Osteoblast (primary cell): ENCODE data around the gene ZNF559. TPM values are rescaled to one million over a fixed set of nuclear protein-coding genes. Genes with fewer than 3 reads are reported as not detected.

Experiments
- DNase-seq: peaks from one replicate; pipeline ENCODE4 v3.0.0; 2011; ENCODE audit warnings: low spot score, mixed read lengths; ENCODE audit not compliant: insufficient read length; ENCODE audit errors: missing footprints
- H2AFZ ChIP-seq: 2 replicates; pipeline ENCODE4 v1.6.0; 2011; ENCODE audit warnings: mild to moderate bottlenecking, low read length
- H3K27ac ChIP-seq: 2 replicates; pipeline ENCODE4 v1.5.1; 2011; ENCODE audit warnings: mild to moderate bottlenecking, low read depth, low read length, moderate library complexity
- H3K27me3 ChIP-seq: 2 replicates; pipeline ENCODE4 v1.6.0; 2012; ENCODE audit warnings: mild to moderate bottlenecking, control low read depth, inconsistent platforms, low read length, moderate library complexity; ENCODE audit not compliant: insufficient read depth
- H3K36me3 ChIP-seq: 2 replicates; pipeline ENCODE4 v1.5.1; 2011; ENCODE audit warnings: mild to moderate bottlenecking, low read length, control low read depth, moderate library complexity; ENCODE audit not compliant: insufficient read depth
- H3K4me1 ChIP-seq: 2 replicates; pipeline ENCODE4 v1.5.1; 2011; ENCODE audit warnings: mild to moderate bottlenecking, low read length, control low read depth, moderate library complexity; ENCODE audit not compliant: insufficient read depth
- H3K4me2 ChIP-seq: 2 replicates; pipeline ENCODE4 v1.6.0; 2011; ENCODE audit warnings: mild to moderate bottlenecking, low read length; ENCODE audit not compliant: insufficient read depth
- H3K4me3 ChIP-seq: fragments of 200-600 bp; sonication (generic); 3 replicates; pipeline ENCODE4 v1.5.1; 2012; ENCODE audit warnings: mild to moderate bottlenecking, low read length, inconsistent platforms; ENCODE audit not compliant: insufficient read depth
- H3K79me2 ChIP-seq: 2 replicates; pipeline ENCODE4 v1.6.0; 2012; ENCODE audit warnings: mild to moderate bottlenecking, low read length, control low read depth, inconsistent platforms; ENCODE audit not compliant: insufficient read depth
- H3K9me3 ChIP-seq: 2 replicates; pipeline ENCODE4 v1.5.1; 2011; ENCODE audit warnings: low read depth, low read length, control low read depth
- H4K20me1 ChIP-seq: 2 replicates; pipeline ENCODE4 v1.6.0; 2012; ENCODE audit warnings: mild to moderate bottlenecking, low read length, control low read depth; ENCODE audit not compliant: insufficient read depth
- total RNA-seq: library from RNA; depleted of rRNA; stranded (reverse); fragments of >200 nt; gene quantifications from 2 replicates; pipeline ENCODE4 v1.2.3, GENCODE V29; 2012
- TF ChIP-seq, protein P1 (sequence below): IDR thresholded peaks from 2 replicates; pipeline ENCODE4 v1.5.1; 2011; ENCODE audit warnings: mild to moderate bottlenecking, low read depth, low read length, moderate library complexity; ENCODE audit errors: extremely low read depth

Gene ZNF559
- total RNA-seq, 1 donor: 15.2 TPM

DNA sequence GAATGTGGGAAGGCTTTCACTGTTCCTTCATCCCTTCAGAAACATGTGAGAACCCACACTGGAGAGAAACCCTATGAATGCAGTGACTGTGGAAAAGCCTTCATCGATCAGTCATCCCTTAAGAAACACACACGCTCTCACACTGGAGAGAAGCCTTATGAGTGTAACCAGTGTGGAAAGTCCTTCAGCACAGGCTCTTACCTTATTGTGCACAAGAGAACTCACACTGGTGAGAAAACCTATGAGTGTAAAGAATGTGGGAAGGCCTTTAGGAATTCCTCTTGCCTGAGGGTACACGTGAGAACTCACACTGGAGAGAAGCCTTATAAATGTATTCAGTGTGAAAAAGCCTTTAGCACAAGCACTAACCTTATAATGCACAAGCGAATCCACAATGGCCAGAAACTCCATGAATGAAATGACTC, 57.4 kb downstream of the ZNF559 start:
- Histone ChIP-seq H3K27me3 (no peaks in the 10 kb centered on the region), H2AFZ (no peak overlapping the region), H3K4me2 (no peak overlapping the region), H3K27ac (no peak overlapping the region), H3K79me2 (no peaks in the 10 kb centered on the region), H4K20me1 (no peaks in the 10 kb centered on the region), H3K36me3 (peaks cover 70% of the 10 kb centered on the region), H3K4me1 (no peaks in the 10 kb centered on the region), H3K9me3 (peaks cover 73% of the 10 kb centered on the region), H3K4me3 (no peak overlapping the region)
- TF ChIP-seq, protein P1, sequence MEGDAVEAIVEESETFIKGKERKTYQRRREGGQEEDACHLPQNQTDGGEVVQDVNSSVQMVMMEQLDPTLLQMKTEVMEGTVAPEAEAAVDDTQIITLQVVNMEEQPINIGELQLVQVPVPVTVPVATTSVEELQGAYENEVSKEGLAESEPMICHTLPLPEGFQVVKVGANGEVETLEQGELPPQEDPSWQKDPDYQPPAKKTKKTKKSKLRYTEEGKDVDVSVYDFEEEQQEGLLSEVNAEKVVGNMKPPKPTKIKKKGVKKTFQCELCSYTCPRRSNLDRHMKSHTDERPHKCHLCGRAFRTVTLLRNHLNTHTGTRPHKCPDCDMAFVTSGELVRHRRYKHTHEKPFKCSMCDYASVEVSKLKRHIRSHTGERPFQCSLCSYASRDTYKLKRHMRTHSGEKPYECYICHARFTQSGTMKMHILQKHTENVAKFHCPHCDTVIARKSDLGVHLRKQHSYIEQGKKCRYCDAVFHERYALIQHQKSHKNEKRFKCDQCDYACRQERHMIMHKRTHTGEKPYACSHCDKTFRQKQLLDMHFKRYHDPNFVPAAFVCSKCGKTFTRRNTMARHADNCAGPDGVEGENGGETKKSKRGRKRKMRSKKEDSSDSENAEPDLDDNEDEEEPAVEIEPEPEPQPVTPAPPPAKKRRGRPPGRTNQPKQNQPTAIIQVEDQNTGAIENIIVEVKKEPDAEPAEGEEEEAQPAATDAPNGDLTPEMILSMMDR: no peak
- no peak for DNase-seq

Other genes starting within 250 kb of the ZNF559 start
- not detected in 2 replicates for gene OR1M1, start 237.1 kb upstream of the ZNF559 start, total RNA-seq
- not detected in 2 replicates for gene OR7G2, start 216.7 kb upstream of the ZNF559 start, total RNA-seq
- gene OR7G1, start 208.4 kb upstream of the ZNF559 start, total RNA-seq: not detected in 2 replicates
- not detected in 2 replicates for gene OR7G3, start 197.2 kb upstream of the ZNF559 start, total RNA-seq
- 20.3 and 20.9 TPM in 2 replicates for gene ZNF317, start 183.8 kb upstream of the ZNF559 start, total RNA-seq
- not detected in 2 replicates for gene OR7D2, start 145.2 kb upstream of the ZNF559 start, total RNA-seq
- not detected in 2 replicates for gene OR7D4, start 104.6 kb upstream of the ZNF559 start, total RNA-seq
- not detected in 2 replicates for gene OR7E24, start 73.2 kb upstream of the ZNF559 start, total RNA-seq
- 17.1 and 19.2 TPM in 2 replicates for gene ZNF699, start 14.3 kb upstream of the ZNF559 start, total RNA-seq
- gene ZNF177, start 38.8 kb downstream of the ZNF559 start, total RNA-seq: 0.72 and 1.8 TPM in 2 replicates
- gene ZNF266, start 111.4 kb downstream of the ZNF559 start, total RNA-seq: 9.4 and 12.1 TPM in 2 replicates
- gene ZNF560, start 174.4 kb downstream of the ZNF559 start, total RNA-seq: 0.29 and 0.36 TPM in 2 replicates
- gene ZNF426, start 214.5 kb downstream of the ZNF559 start, total RNA-seq: 28.2 and 31.5 TPM in 2 replicates